H1 (cell line): Measurements from ENCODE around the gene DYDC2. TPM values are rescaled to one million over a fixed set of nuclear protein-coding genes. Genes with fewer than 3 reads are reported as not detected.

ENCODE experiments used
- CTCF ChIA-PET: fragments of 300-600 bp; sonication (Branson Sonifier 250); formaldehyde crosslinking; loops from one replicate; lab custom pipeline; 2021; ENCODE audit not compliant: partially characterized antibody; lab: Charles Lee
- POLR2A ChIA-PET: fragments of 300-600 bp; sonication (Branson Sonifier 250); formaldehyde crosslinking; loops from one replicate; lab custom pipeline; 2021; ENCODE audit warnings: inconsistent platforms; ENCODE audit not compliant: partially characterized antibody; lab: Charles Lee
- DNase-seq, 2 experiments: peaks; one replicate each; pipeline versions ENCODE4 v3.0.0 to v3.0.0-alpha.2; 2010 to 2022; ENCODE audit warnings: low spot score in 2 of 2, low read depth in 1 of 2, mixed read lengths in 1 of 2
- FAIRE-seq: peaks from 2 replicates; lab custom pipeline; 2011; peaks lifted over from hg19 to GRCh38; lab: Jason Lieb, UNC
- H2AFZ ChIP-seq: 2 replicates; pipeline ENCODE4 v1.8.1; 2012; ENCODE audit warnings: low read length, inconsistent platforms
- H2AK5ac ChIP-seq: 2 replicates; pipeline ENCODE4 v1.6.1; 2013; ENCODE audit warnings: low read depth, low read length
- H2BK120ac ChIP-seq: replicated peaks from 2 replicates; pipeline ENCODE3; 2013; ENCODE audit warnings: low read depth, low read length, inconsistent platforms
- H2BK12ac ChIP-seq: 2 replicates; pipeline ENCODE4 v1.6.1; 2013; ENCODE audit warnings: low read depth, low read length
- H2BK15ac ChIP-seq: 2 replicates; pipeline ENCODE4 v1.6.1; 2013; ENCODE audit warnings: low read length
- H2BK20ac ChIP-seq: 2 replicates; pipeline ENCODE4 v1.6.1; 2013; ENCODE audit warnings: low read length
- H2BK5ac ChIP-seq: 2 replicates; pipeline ENCODE4 v1.6.1; 2013; ENCODE audit warnings: low read depth, low read length
- H3K14ac ChIP-seq: 2 replicates; pipeline ENCODE4 v1.6.1; 2013; ENCODE audit warnings: inconsistent platforms; ENCODE audit not compliant: insufficient read length
- H3K18ac ChIP-seq: 2 replicates; pipeline ENCODE4 v1.6.1; 2013; ENCODE audit warnings: low read length; ENCODE audit errors: extremely low read depth
- H3K23ac ChIP-seq: 2 replicates; pipeline ENCODE4 v1.6.1; 2013; ENCODE audit warnings: inconsistent platforms; ENCODE audit not compliant: insufficient read length
- H3K23me2 ChIP-seq: 2 replicates; pipeline ENCODE4 v1.6.1; 2013; ENCODE audit warnings: low read depth, low read length
- H3K27ac ChIP-seq: 2 replicates; pipeline ENCODE4 v1.6.1; 2011; ENCODE audit warnings: low read depth, low read length, inconsistent platforms
- H3K27me3 ChIP-seq, 4 experiments: replicated peaks in 1 of 4; 1 replicate in 1 of 4; 2 replicates in 3 of 4; pipeline versions ENCODE4 v1.6.1 to v1.8.1; 2011 to 2013; ENCODE audit warnings: low read length in 3 of 4, mild to moderate bottlenecking in 3 of 4, inconsistent platforms in 2 of 4, mixed read lengths in 2 of 4, moderate library complexity in 1 of 4; ENCODE audit not compliant: control insufficient read depth in 3 of 4, insufficient read depth in 3 of 4; ENCODE audit errors: extremely low read depth in 1 of 4
- H3K36me3 ChIP-seq, 4 experiments: 2 replicates each; pipeline versions ENCODE4 v1.6.1 to v1.8.1; 2011 to 2013; ENCODE audit warnings: mild to moderate bottlenecking in 4 of 4, low read length in 3 of 4, moderate library complexity in 2 of 4, control low read depth in 1 of 4, inconsistent platforms in 1 of 4; ENCODE audit not compliant: insufficient read depth in 4 of 4, control insufficient read depth in 2 of 4
- H3K4ac ChIP-seq: replicated peaks from 2 replicates; pipeline ENCODE3; 2013; ENCODE audit warnings: low read length, low read depth, mixed read lengths, inconsistent platforms; ENCODE audit not compliant: insufficient read length
- H3K4me1 ChIP-seq, 4 experiments: replicated peaks in 1 of 4; 1 replicate in 1 of 4; 2 replicates in 3 of 4; pipeline versions ENCODE4 v1.6.1 to v1.8.1; 2011 to 2013; ENCODE audit warnings: low read length in 3 of 4, inconsistent platforms in 2 of 4, mixed read lengths in 1 of 4; ENCODE audit not compliant: insufficient read depth in 4 of 4, control insufficient read depth in 3 of 4
- H3K4me2 ChIP-seq, 2 experiments: 2 replicates each; pipeline versions ENCODE4 v1.6.1 to v1.8.1; 2011 to 2013; ENCODE audit warnings: low read depth in 2 of 2, low read length in 2 of 2, control low read depth in 1 of 2, inconsistent platforms in 1 of 2, mild to moderate bottlenecking in 1 of 2; ENCODE audit not compliant: insufficient read depth in 1 of 2
- H3K4me3 ChIP-seq, 4 experiments: fragments of 200-600, 300-600 bp in 1 of 4; sonication (generic), shearing (Covaris generic), sonication (Bioruptor Twin) in 1 of 4; 2 replicates each; pipeline versions ENCODE4 v1.5.1 to v1.8.1; 2011 to 2016; ENCODE audit warnings: low read length in 4 of 4, low read depth in 3 of 4, control low read depth in 2 of 4, inconsistent platforms in 2 of 4, mild to moderate bottlenecking in 2 of 4, mixed read lengths in 1 of 4, moderate library complexity in 1 of 4; ENCODE audit not compliant: insufficient read depth in 2 of 4; ENCODE audit errors: extremely low read depth in 1 of 4
- H3K56ac ChIP-seq: replicated peaks from 2 replicates; pipeline ENCODE3; 2013; ENCODE audit warnings: low read depth, mild to moderate bottlenecking, mixed read lengths, low read length, inconsistent platforms; ENCODE audit not compliant: insufficient read length
- H3K79me1 ChIP-seq: 2 replicates; pipeline ENCODE4 v1.6.1; 2013; ENCODE audit warnings: low read depth, low read length, control low read depth
- H3K79me2 ChIP-seq, 2 experiments: 2 replicates each; pipeline versions ENCODE4 v1.6.1 to v1.8.1; 2012 to 2013; ENCODE audit warnings: low read length in 2 of 2, mild to moderate bottlenecking in 2 of 2, inconsistent platforms in 1 of 2; ENCODE audit not compliant: insufficient read depth in 2 of 2, control insufficient read depth in 1 of 2
- H3K9ac ChIP-seq, 4 experiments: replicated peaks in 1 of 4; 1 replicate in 1 of 4; 2 replicates in 3 of 4; pipeline versions ENCODE4 v1.6.1 to v1.8.1; 2011 to 2013; ENCODE audit warnings: low read depth in 3 of 4, low read length in 3 of 4, control low read depth in 2 of 4, mild to moderate bottlenecking in 2 of 4, moderate library complexity in 2 of 4, inconsistent platforms in 1 of 4; ENCODE audit errors: extremely low read depth in 1 of 4
- H3K9me3 ChIP-seq, 2 experiments: 2 replicates each; pipeline versions ENCODE4 v1.6.1 to v1.8.1; 2012 to 2013; ENCODE audit warnings: mild to moderate bottlenecking in 2 of 2, moderate library complexity in 2 of 2, control low read depth in 1 of 2, inconsistent platforms in 1 of 2, low read depth in 1 of 2, low read length in 1 of 2, mixed read lengths in 1 of 2; ENCODE audit not compliant: insufficient read depth in 2 of 2
- H4K20me1 ChIP-seq, 2 experiments: replicated peaks in 1 of 2; 2 replicates each; pipeline versions ENCODE3 to v1.8.1; 2011 to 2013; ENCODE audit warnings: inconsistent platforms in 2 of 2, low read length in 2 of 2, mild to moderate bottlenecking in 1 of 2; ENCODE audit not compliant: insufficient read depth in 2 of 2, control insufficient read depth in 1 of 2
- H4K5ac ChIP-seq: 2 replicates; pipeline ENCODE4 v1.6.1; 2013; ENCODE audit warnings: low read length, low read depth, mixed read lengths, inconsistent platforms; ENCODE audit not compliant: insufficient read length
- H4K8ac ChIP-seq: 2 replicates; pipeline ENCODE4 v1.8.0; 2013; ENCODE audit warnings: mild to moderate bottlenecking, moderate library complexity, low read length, inconsistent platforms; ENCODE audit not compliant: insufficient read depth; ENCODE audit errors: extremely low read depth
- H4K91ac ChIP-seq: replicated peaks from 2 replicates; pipeline ENCODE3; 2013; ENCODE audit warnings: low read length, mixed read lengths, inconsistent platforms; ENCODE audit not compliant: insufficient read length
- CREB1 ChIP-seq: IDR thresholded peaks from 2 replicates; pipeline ENCODE4 v1.6.1; 2012; ENCODE audit warnings: inconsistent platforms
- EGR1 ChIP-seq: IDR thresholded peaks from 2 replicates; pipeline ENCODE4 v1.6.1; 2011; ENCODE audit warnings: low read depth, low read length, borderline replicate concordance
- HDAC6 ChIP-seq: IDR thresholded peaks from one replicate; pipeline ENCODE4 v1.7.1; 2012; ENCODE audit warnings: low read depth, mild to moderate bottlenecking, inconsistent platforms, low read length, moderate library complexity
- PHF8 ChIP-seq: fragments of 200-600 bp; sonication (generic); conservative IDR thresholded peaks from 2 replicates; pipeline ENCODE4 v1.7.1; 2012; ENCODE audit warnings: low read depth, mild to moderate bottlenecking, inconsistent platforms, low read length, moderate library complexity
- POU5F1 ChIP-seq: IDR thresholded peaks from 2 replicates; pipeline ENCODE4 v1.6.1; 2011; ENCODE audit warnings: low read depth, mild to moderate bottlenecking, low read length, moderate library complexity
- RFX5 ChIP-seq: IDR thresholded peaks from 2 replicates; pipeline ENCODE4 v1.6.1; 2011; ENCODE audit warnings: low read depth, low read length, improper control_type of control experiment, borderline replicate concordance
- SIRT6 ChIP-seq: IDR thresholded peaks from one replicate; pipeline ENCODE4 v1.7.1; 2012; ENCODE audit warnings: low read length, inconsistent platforms
- SP2 ChIP-seq: IDR thresholded peaks from 2 replicates; pipeline ENCODE4 v1.6.1; 2012; ENCODE audit warnings: mild to moderate bottlenecking, low read length, inconsistent platforms
- WGBS, 2 experiments: shearing (Covaris generic) in 1 of 2; methylation state at CpG; one replicate each; pipeline versions ENCODE4 v1.1.6 to v1.1.7; 2013 to 2015; ENCODE audit warnings: low lambda C conversion rate in 2 of 2, mixed read lengths in 2 of 2, inconsistent platforms in 1 of 2, low coverage in 1 of 2, missing lambda C conversion rate in 1 of 2; ENCODE audit not compliant: insufficient replicate concordance in 2 of 2, insufficient coverage in 1 of 2, insufficient read length in 1 of 2; ENCODE audit errors: extremely low coverage in 1 of 2, missing lambda C conversion rate in 1 of 2; 5-methylcytosine and 5-hydroxymethylcytosine counted together
- polyA plus RNA-seq, 7 experiments: library from polyadenylated mRNA; depleted of rRNA in 3 of 7; stranded (reverse) in 5 of 7; unstranded in 2 of 7; fragments of >200 nt in 5 of 7; fragments of 200-250 nt in 2 of 7; gene quantifications; 1 replicate in 5 of 7; 2 replicates in 1 of 7; 4 replicates in 1 of 7; pipeline versions ENCODE4 v1.2.1 to v1.2.3, GENCODE V29; 2011 to 2013; ENCODE audit warnings: missing spikeins in 2 of 7, mixed read lengths in 2 of 7
- total RNA-seq: library from RNA; stranded (reverse); fragmentation: NEBNext Ultra II Directional; extraction: Animal tissue kit (Norgen Biotek cat#: 25700); gene quantifications from 2 replicates; pipeline ENCODE4 v1.2.1, GENCODE V29; 2021
- TF ChIP-seq, protein P1 (sequence below), 3 experiments: IDR thresholded peaks; 1 replicate in 2 of 3; 2 replicates in 1 of 3; pipeline versions ENCODE4 v1.5.1 to v1.6.1; 2011; ENCODE audit warnings: low read length in 3 of 3, mild to moderate bottlenecking in 3 of 3, inconsistent platforms in 2 of 3, low read depth in 1 of 3, moderate library complexity in 1 of 3; ENCODE audit not compliant: insufficient read depth in 1 of 3; ENCODE audit errors: control extremely low read depth in 1 of 3
- TF ChIP-seq, protein P2 (sequence below): IDR thresholded peaks from 2 replicates; pipeline ENCODE4 v1.6.1; 2011; ENCODE audit warnings: low read length, improper control_type of control experiment

Gene DYDC2
- total and polyA plus RNA-seq, 2 of the 8 experiments (the other 6 are each of a cell fraction or from before 2014, with no cell fraction given) = 1.5 to 5.2 TPM

DNA sequence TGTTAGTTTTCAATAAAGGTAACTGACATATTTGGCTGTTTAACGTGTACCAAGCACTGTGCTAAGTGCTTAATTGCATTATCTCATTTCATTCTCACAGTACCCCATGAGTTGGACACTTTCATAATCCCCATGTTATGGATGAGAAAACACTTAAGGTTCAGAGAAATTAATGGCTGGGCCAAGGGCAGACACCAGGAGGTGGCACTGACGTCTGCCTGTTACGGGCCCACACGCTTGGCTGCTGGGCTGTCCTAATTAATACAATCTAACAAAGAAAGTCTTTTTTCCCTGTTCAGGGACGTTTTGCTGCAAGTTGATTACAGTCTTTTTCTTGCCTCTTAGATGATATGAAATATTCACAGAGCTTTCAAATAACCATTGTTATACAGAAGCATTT is 16.1 kb downstream of the DYDC2 start:
- H4K8ac ChIP-seq = no peak overlapping the region
- no peak overlapping the region for H3K14ac ChIP-seq
- DNase-seq = no peak
- no peak overlapping the region for H3K9ac ChIP-seq
- no peak overlapping the region for H2BK12ac ChIP-seq
- H4K20me1 ChIP-seq = no peaks in the 10 kb centered on the region
- H3K23me2 ChIP-seq = no peaks in the 10 kb centered on the region
- H4K5ac ChIP-seq = no peak overlapping the region
- no peaks in the 10 kb centered on the region for H3K4me1 ChIP-seq
- no peak overlapping the region for H3K18ac ChIP-seq
- 86% methylated on average over 5 of the region's 5 CpGs; no CpG with 5 or more reads in 1 of the 2 experiments for WGBS, 2 experiments
- no peaks in the 10 kb centered on the region; a peak in 1 of 7 replicates for H3K27me3 ChIP-seq
- H3K9me3 ChIP-seq = peaks cover 0 to 5% of the 10 kb centered on the region in 2 experiments; a peak in 1 of 4 replicates
- H4K91ac ChIP-seq = no peak overlapping the region
- FAIRE-seq = no peak
- no peak overlapping the region for H3K4me2 ChIP-seq
- H3K4me3 ChIP-seq = no peak overlapping the region
- H3K56ac ChIP-seq = no peak overlapping the region
- no peaks in the 10 kb centered on the region for H3K79me1 ChIP-seq
- CTCF ChIA-PET = interaction anchor here (0.6 to 1.3 kb wide), 3 partner anchors 72 to 646 kb away, joined by 3 to 4 read pairs (median 3); no protein-coding TSS in a partner anchor
- peaks cover 0 to 2% (median 0%) of the 10 kb centered on the region in 4 experiments; a peak in 2 of 8 replicates for H3K36me3 ChIP-seq
- H3K23ac ChIP-seq = no peak overlapping the region
- POLR2A ChIA-PET = interaction anchor here (0.6 kb wide), 1 partner anchor 13 kb away, joined by 3 read pairs; no protein-coding TSS in a partner anchor
- H2BK5ac ChIP-seq = no peak overlapping the region
- H3K4ac ChIP-seq = no peak overlapping the region
- H2BK15ac ChIP-seq = no peak overlapping the region
- no peak overlapping the region for H2AFZ ChIP-seq
- H3K27ac ChIP-seq = no peak overlapping the region
- no peaks in the 10 kb centered on the region for H3K79me2 ChIP-seq
- H2BK20ac ChIP-seq = no peak overlapping the region
- no peak overlapping the region for H2AK5ac ChIP-seq
- no peak overlapping the region for H2BK120ac ChIP-seq
- TF ChIP-seq SP2 = no peak
- no peak for TF ChIP-seq PHF8
- TF ChIP-seq, protein P1, sequence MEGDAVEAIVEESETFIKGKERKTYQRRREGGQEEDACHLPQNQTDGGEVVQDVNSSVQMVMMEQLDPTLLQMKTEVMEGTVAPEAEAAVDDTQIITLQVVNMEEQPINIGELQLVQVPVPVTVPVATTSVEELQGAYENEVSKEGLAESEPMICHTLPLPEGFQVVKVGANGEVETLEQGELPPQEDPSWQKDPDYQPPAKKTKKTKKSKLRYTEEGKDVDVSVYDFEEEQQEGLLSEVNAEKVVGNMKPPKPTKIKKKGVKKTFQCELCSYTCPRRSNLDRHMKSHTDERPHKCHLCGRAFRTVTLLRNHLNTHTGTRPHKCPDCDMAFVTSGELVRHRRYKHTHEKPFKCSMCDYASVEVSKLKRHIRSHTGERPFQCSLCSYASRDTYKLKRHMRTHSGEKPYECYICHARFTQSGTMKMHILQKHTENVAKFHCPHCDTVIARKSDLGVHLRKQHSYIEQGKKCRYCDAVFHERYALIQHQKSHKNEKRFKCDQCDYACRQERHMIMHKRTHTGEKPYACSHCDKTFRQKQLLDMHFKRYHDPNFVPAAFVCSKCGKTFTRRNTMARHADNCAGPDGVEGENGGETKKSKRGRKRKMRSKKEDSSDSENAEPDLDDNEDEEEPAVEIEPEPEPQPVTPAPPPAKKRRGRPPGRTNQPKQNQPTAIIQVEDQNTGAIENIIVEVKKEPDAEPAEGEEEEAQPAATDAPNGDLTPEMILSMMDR (IDR thresholded peaks at IDR 0.05; ENCODE audit: control extremely low read depth in 1 of 3, insufficient read depth in 1 of 3, low read depth in 1 of 3, low read length in 3 of 3) = no peak
- TF ChIP-seq, protein P2, sequence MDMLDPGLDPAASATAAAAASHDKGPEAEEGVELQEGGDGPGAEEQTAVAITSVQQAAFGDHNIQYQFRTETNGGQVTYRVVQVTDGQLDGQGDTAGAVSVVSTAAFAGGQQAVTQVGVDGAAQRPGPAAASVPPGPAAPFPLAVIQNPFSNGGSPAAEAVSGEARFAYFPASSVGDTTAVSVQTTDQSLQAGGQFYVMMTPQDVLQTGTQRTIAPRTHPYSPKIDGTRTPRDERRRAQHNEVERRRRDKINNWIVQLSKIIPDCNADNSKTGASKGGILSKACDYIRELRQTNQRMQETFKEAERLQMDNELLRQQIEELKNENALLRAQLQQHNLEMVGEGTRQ = no peak
- TF ChIP-seq POU5F1 = no peak
- TF ChIP-seq SIRT6 = no peak
- TF ChIP-seq EGR1 = no peak
- TF ChIP-seq HDAC6 = no peak
- TF ChIP-seq RFX5 = no peak
- TF ChIP-seq CREB1 = no peak
